GM12864 (cell line): ENCODE data around the gene ANTXR1.

Experiments
- DNase-seq: peaks from one replicate; pipeline ENCODE4 v3.0.0-alpha.2; 2011; ENCODE audit warnings: low read depth
- H3K4me3 ChIP-seq: 2 replicates; pipeline ENCODE4 v1.5.1; 2011; ENCODE audit warnings: mild to moderate bottlenecking, low read depth, low read length, control low read depth
- TF ChIP-seq, protein P1 (sequence below): IDR thresholded peaks from 2 replicates; pipeline ENCODE4 v1.5.1; 2011; ENCODE audit warnings: low read depth, mild to moderate bottlenecking, moderate library complexity, low read length, control low read depth, inconsistent platforms; ENCODE audit errors: missing control alignments

ANTXR1 gene

DNA sequence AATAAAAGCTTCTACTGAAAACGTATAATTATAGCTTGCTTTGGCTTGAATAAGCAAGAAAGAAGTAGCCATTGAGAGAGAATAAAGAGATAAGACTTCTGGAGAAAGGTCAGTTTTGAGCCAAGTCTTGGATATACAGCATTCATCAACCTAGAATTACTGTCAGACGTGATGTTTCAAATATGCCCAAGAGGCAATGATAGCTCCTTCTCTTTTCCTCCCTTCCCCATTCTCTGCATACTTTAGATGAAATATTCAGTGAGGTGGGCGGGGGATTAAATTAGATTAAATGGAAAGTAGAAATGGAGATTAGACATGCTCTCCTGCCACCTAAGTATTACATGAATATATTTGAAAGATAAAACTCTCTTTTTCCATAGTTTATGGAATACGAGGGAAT is 8.7 kb downstream of the ANTXR1 start:
- no peak for DNase-seq

DNA sequence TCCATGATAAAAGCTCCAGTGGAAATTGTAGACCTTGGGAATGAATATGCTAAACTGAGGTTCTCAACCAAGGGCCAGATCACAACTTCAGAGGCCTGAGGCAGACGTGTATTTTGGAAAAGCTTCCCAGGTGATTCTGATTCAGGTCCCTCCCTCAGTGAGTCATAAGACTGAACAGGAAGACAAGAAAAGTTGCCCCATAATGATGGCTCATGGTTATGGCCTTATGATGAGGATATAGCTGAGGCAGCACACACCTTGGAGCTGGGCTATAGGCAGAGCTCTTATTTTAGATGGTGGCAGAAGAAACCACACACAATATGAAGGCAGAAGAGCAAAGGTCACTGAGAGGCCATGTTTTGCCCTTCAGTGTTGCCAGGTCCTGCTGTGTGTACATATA is 9.6 kb downstream of the ANTXR1 start:
- DNase-seq = no peak
- H3K4me3 ChIP-seq = no peak overlapping the region
- TF ChIP-seq, protein P1, sequence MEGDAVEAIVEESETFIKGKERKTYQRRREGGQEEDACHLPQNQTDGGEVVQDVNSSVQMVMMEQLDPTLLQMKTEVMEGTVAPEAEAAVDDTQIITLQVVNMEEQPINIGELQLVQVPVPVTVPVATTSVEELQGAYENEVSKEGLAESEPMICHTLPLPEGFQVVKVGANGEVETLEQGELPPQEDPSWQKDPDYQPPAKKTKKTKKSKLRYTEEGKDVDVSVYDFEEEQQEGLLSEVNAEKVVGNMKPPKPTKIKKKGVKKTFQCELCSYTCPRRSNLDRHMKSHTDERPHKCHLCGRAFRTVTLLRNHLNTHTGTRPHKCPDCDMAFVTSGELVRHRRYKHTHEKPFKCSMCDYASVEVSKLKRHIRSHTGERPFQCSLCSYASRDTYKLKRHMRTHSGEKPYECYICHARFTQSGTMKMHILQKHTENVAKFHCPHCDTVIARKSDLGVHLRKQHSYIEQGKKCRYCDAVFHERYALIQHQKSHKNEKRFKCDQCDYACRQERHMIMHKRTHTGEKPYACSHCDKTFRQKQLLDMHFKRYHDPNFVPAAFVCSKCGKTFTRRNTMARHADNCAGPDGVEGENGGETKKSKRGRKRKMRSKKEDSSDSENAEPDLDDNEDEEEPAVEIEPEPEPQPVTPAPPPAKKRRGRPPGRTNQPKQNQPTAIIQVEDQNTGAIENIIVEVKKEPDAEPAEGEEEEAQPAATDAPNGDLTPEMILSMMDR = no peak

More for the DNA sequence above, 8.7 kb downstream of the ANTXR1 start:
- H3K4me3 ChIP-seq = no peak overlapping the region
- TF ChIP-seq, protein P1 = no peak

DNA sequence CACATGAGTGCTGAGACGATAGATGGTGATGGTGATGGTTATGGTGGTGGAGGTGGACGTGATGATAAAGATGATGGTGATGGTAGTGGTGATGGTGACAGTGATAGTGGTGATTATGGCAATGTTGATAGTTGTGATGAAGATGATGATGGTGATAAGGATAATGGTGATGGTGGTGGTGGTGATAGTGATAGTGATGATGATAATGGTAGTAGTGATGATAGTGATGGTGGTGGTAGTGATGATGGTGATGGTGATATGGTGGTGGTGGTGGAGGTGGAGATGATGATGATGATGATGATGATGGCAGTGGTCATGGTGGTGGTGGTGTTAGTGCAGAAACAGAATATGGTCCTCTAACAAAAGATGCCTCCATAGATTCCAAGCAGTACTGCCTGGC is 10.3 kb downstream of the ANTXR1 start:
- TF ChIP-seq, protein P1 = no peak
- H3K4me3 ChIP-seq = no peak overlapping the region
- DNase-seq = no peak

DNA sequence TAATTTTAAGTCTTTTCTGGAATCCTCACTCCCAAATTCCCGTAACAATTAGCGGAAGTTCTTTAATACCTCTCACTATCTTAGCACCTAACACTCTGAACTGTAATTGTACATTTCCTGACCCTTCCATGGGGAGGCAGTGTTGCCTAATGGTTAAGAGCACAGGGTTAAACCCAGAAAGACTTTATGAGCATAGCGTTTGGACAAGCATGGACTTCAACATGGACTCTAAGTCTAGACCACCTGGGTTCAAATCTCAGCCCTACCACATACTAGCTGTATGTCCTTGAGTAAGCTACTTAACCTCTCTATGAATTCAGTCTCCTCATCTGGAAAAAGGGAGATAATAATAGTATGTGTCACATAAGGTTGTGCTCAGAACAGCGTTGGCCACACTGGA is 13.0 kb downstream of the ANTXR1 start:
- no peak for DNase-seq
- H3K4me3 ChIP-seq = no peak overlapping the region
- TF ChIP-seq, protein P1 = peak; percentile 66

DNA sequence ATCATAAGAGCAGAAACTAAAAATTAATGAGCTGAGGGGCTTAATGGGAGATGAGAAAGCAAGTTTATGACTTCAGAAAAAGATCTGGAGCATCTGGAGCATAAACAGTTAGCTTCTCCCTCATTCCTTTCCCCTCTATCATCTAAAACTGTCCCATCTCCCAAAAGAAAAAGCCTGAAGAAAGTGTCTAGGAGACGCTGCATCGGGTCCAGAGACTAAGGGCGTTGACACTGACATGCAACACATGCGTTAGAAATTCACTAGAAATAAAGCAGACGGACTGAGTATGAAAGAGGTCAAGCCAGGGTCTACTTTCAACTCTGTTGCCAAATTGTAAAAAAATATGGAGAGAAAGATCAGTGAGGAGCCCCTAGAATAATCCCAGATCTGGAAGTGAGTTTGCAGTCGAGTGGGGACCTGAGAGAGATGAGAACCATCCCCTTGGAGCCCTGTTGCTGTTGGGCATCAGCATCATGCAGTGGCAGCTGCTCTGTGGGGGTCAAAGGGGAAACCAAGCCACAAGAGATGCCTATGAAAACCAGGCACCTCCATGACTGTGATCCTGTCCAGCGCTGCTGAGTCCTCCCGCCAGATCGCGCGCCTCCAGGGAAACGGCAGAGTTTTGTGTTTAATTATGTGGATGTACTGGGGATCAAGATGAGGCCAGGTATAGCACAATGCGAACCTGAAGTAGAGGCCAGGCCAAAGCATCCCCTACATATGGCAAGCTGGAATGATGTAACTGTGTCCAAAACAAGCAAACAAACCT is 13.9 kb downstream of the ANTXR1 start:
- TF ChIP-seq, protein P1 = no peak

DNA sequence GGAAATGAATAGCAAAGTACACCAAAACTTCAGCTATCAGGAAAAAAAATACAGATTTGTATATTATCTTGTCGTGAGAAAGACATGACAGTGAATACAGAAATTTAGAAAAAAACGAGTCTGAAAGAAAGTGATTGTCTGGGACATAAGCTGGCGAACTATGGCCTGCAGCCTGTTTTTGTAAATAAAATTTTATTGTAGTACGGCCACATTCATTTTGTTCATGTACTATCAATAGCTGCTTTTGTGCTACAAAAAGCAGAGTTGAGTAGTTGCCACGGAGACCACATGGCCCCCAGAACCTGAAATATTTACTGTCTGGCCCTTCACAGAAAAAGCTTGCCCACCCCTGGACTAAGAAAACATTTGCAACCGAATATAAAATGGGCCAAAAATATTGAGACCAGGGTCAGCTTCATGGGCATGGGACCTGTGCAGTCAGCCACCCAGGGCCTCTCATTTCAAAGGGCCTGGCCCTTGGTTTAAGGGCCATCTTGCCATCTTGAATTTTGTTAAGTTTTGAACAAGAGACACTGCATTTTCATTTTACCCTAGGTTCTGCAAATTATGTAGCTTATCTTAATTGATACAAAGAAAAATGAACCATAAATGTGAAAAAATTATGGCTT is 17.9 kb downstream of the ANTXR1 start:
- no peak for DNase-seq
- TF ChIP-seq, protein P1 = no peak
- no peak overlapping the region for H3K4me3 ChIP-seq

More for the DNA sequence above, 13.9 kb downstream of the ANTXR1 start:
- H3K4me3 ChIP-seq = no peak overlapping the region
- no peak for DNase-seq
